Effector memory CD8-positive, alpha-beta T cell (primary cell): ENCODE data around the gene IL36RN.
"Not testable (repeated sequence)": the region's sequence is repeated elsewhere in the genome, so short reads cannot be mapped to it uniquely, and the experiment has no call there.

Experiments used
- ATAC-seq: fragments of 150-1000 bp; cut with Tn5 transposase; replicated peaks from 2 replicates; pipeline ENCODE4 v1.10.0; 2021; ENCODE audit warnings: mild to moderate bottlenecking, moderate library complexity
- DNase-seq, 3 experiments: peaks; one replicate each; pipeline ENCODE4 v3.0.0; 2021
- H3K27ac Mint-ChIP-seq, 2 donors: one replicate each; pipeline ENCODE4 v1.8.0; 2022; ENCODE audit warnings: mild to moderate bottlenecking in 2 of 2, mixed read lengths in 2 of 2, moderate library complexity in 2 of 2
- H3K27me3 Mint-ChIP-seq, 2 donors: one replicate each; pipeline ENCODE4 v1.8.0; 2022; ENCODE audit warnings: mixed read lengths in 2 of 2
- H3K36me3 Mint-ChIP-seq: one replicate; pipeline ENCODE4 v1.8.0; 2022; ENCODE audit warnings: mild to moderate bottlenecking, moderate library complexity, mixed read lengths; ENCODE audit not compliant: insufficient read depth
- H3K4me1 Mint-ChIP-seq, 2 donors: one replicate each; pipeline ENCODE4 v1.8.0; 2022; ENCODE audit warnings: low read depth in 2 of 2, mixed read lengths in 2 of 2
- H3K4me3 Mint-ChIP-seq, 2 donors: one replicate each; pipeline ENCODE4 v1.8.0; 2022; ENCODE audit warnings: mild to moderate bottlenecking in 2 of 2, mixed read lengths in 2 of 2, moderate library complexity in 2 of 2
- H3K9me3 Mint-ChIP-seq, 2 donors: one replicate each; pipeline ENCODE4 v1.8.0; 2022; ENCODE audit warnings: mixed read lengths in 2 of 2

The IL36RN gene

DNA sequence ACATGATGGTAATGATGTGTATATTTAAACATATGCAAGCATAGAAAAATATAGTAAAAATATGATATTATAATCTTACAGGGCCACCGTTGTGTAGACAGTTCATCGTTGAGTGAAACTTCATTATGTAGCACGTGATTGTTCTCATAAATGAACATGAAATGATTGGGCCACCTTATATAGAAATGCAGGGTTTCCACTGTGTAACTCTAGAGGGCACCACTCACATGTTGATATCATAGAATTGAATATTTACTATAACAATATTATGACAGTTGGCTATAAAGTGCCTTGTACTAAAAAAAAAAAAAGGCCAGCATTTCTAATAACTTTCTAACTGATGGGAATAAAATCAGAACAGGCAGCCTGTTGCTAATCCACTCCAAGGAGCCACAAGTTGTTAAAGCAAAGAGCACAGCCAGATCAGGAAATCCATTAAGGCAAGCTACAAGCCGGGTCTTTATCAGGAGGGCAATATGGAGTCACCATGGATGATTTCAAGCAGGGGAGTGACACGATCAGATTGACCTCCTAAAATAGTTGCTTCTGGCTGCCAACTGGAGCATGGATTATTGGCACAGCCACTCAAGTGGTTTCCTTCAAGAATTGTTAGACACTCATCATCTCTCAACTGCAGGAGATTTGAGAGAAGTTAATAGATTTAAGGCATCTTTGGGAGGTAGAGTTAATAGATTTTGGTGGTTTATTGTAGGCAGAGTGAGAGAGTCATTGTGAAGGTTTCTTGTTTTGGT, 25.4 kb downstream of the IL36RN start:
- Mint-ChIP-seq H3K36me3 (no peaks in the 10 kb centered on the region), H3K4me1 (no peaks in the 10 kb centered on the region), H3K27ac (no peak overlapping the region), H3K4me3 (no peak overlapping the region), H3K9me3 (no peaks in the 10 kb centered on the region), H3K27me3 (peaks cover 19 to 30% of the 10 kb centered on the region in 2 donors)
- peak; percentile 39 for ATAC-seq
- no peak for DNase-seq

- ATAC-seq = no peak
- Mint-ChIP-seq H3K4me1 (no peaks in the 10 kb centered on the region), H3K27ac (no peak overlapping the region), H3K4me3 (no peak overlapping the region), H3K36me3 (no peaks in the 10 kb centered on the region), H3K9me3 (no peaks in the 10 kb centered on the region), H3K27me3 (peaks cover 19% of the 10 kb centered on the region in 2 donors)
- DNase-seq = no peak
These were observed 26.5 kb downstream of the IL36RN start for GRCh38 chr2:113085542-113085941.

- no peak overlapping the region for H3K27ac Mint-ChIP-seq
- DNase-seq (no peak), ATAC-seq (no peak)
- H3K4me1 Mint-ChIP-seq = no peaks in the 10 kb centered on the region
- no peak overlapping the region for H3K4me3 Mint-ChIP-seq
- H3K27me3 Mint-ChIP-seq = peaks cover 6 to 13% of the 10 kb centered on the region in 2 donors
- H3K9me3 Mint-ChIP-seq = no peaks in the 10 kb centered on the region
- no peaks in the 10 kb centered on the region for H3K36me3 Mint-ChIP-seq
These were observed 29.4 kb downstream of the IL36RN start for GRCh38 chr2:113088213-113088992.

DNA sequence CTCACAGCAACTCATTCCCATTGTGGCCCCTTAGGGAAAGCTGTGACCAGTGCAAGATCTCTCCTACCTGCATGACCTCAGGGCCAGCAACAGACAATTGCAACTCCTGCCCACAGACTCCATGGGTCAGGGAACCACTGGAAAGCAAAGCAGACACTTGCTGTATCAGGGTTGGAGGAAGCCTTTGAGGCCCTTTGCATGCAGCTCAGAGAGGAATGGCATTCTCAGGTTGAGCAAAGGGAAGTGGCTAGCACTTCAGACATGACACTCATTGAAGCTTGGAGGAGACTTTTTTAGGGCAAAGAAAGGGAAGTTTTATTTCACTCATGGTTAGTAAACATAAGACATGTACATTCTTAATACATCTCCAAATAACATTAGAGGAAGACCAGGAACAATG, 30.9 kb downstream of the IL36RN start:
- Mint-ChIP-seq H3K4me3 (no peak overlapping the region), H3K27ac (no peak overlapping the region), H3K9me3 (no peaks in the 10 kb centered on the region), H3K4me1 (no peaks in the 10 kb centered on the region), H3K36me3 (no peaks in the 10 kb centered on the region), H3K27me3 (peaks cover 8 to 10% of the 10 kb centered on the region in 2 donors)
- ATAC-seq (no peak), DNase-seq (no peak)

DNA sequence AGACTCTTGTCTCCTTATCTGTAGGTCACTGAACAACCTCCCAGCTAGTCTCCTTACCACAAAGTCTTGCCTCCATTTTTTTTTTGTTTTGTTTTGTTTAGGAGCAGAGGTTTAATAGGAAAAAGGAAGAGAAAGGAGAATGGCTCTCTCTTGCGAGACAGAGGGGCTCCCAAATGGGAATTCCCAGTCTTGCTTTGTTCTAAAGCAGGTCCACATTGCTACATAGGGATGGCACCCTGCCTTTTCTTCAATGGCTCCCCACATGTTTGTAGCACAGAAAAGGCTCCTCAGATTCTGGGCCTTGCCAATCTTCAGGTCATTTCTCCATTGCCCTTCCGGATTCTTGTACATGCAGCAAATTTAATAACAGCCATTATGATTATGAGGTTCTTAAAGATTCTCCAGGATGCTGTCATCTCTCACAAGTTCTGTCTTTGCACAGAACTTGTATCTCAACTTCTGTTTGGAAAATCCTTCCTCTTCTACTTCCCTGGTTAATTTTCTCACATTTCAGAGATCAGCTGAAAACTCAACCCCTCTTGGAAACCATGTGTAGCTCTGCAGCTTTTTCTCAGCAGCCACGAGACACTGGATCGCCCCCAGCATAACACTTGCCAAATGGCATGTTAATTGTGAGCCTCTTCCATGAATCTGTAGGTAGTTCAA, 32.4 kb downstream of the IL36RN start:
- ATAC-seq (no peak), DNase-seq (no peak)
- no peak overlapping the region for H3K4me3 Mint-ChIP-seq
- no peaks in the 10 kb centered on the region for H3K36me3 Mint-ChIP-seq
- no peaks in the 10 kb centered on the region for H3K9me3 Mint-ChIP-seq
- no peaks in the 10 kb centered on the region for H3K4me1 Mint-ChIP-seq
- H3K27me3 Mint-ChIP-seq = peaks cover 7 to 9% of the 10 kb centered on the region in 2 donors
- no peak overlapping the region for H3K27ac Mint-ChIP-seq

DNA sequence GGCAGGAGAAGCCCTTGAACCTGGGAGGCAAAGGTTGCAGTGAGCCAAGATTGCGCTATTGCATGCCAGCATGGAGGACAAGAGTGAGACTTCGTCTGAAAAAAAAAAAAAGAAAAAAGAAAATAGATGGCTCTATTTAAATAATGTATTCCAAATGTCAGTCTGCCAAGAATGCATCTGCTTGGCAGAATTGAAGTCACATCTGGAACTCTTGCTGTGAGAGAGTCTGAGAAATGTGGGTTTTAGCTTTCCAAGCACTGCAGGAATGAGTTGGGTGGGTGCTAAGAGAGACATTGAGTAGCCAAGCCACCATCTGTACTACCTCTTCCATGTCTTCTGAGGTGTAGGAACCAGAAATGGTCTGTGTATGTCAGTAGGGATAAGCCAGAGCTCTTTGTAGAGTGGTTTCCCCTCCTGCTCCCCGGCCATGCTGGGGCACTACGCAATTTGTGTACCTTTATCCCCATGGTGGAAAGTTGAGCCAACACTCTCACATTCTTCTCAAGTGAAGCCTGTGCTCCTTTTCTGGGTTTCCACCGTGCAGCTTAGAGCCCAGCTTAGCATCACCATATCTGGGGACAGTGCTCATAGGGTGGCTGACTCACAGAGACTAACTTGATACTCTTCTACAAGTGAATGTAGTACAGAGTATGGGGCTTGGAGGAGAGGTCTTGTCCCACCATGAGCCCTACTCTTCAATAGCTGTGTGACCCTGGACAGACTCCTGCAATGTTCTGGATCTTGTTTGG, 34.0 kb downstream of the IL36RN start:
- DNase-seq (no peak), ATAC-seq (no peak)
- Mint-ChIP-seq H3K36me3 (no peaks in the 10 kb centered on the region), H3K4me3 (no peak overlapping the region), H3K9me3 (peaks cover 0 to 2% of the 10 kb centered on the region in 2 donors), H3K27ac (no peak overlapping the region), H3K27me3 (peaks cover 7 to 9% of the 10 kb centered on the region in 2 donors), H3K4me1 (peaks cover 4 to 6% of the 10 kb centered on the region in 2 donors)

DNA sequence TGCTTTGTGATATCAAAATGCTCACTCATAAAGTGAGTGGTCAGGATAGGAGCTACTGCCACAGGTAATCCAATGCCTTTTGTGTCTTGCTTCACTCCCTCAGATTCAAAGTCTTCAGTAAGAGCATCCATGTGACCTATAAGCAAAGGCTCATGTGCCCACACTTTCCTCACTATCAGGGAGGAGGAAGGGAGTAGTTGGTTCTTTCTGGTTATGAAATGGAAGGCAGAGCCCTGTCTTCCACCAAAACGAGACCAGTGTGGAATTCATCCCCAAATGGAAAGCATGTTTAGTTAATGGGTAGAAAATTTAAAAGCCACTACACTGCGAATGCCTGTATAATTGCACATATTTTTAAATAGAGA, 34.6 kb downstream of the IL36RN start:
- DNase-seq (no peak), ATAC-seq (no peak)
- H3K4me3 Mint-ChIP-seq = no peak overlapping the region
- H3K36me3 Mint-ChIP-seq = no peaks in the 10 kb centered on the region
- H3K9me3 Mint-ChIP-seq = peaks cover 0 to 2% of the 10 kb centered on the region in 2 donors
- H3K27ac Mint-ChIP-seq = no peak overlapping the region
- H3K27me3 Mint-ChIP-seq = peaks cover 7 to 9% of the 10 kb centered on the region in 2 donors
- peaks cover 9% of the 10 kb centered on the region in 2 donors for H3K4me1 Mint-ChIP-seq

- not testable (repeated sequence) for DNase-seq, H3K4me1 Mint-ChIP-seq, H3K4me3 Mint-ChIP-seq, ATAC-seq, H3K36me3 Mint-ChIP-seq, H3K27ac Mint-ChIP-seq, H3K9me3 Mint-ChIP-seq
- peaks cover 9 to 11% of the 10 kb centered on the region in 2 donors for H3K27me3 Mint-ChIP-seq
These were observed 37.3 kb downstream of the IL36RN start for GRCh38 chr2:113096306-113096705.

DNA sequence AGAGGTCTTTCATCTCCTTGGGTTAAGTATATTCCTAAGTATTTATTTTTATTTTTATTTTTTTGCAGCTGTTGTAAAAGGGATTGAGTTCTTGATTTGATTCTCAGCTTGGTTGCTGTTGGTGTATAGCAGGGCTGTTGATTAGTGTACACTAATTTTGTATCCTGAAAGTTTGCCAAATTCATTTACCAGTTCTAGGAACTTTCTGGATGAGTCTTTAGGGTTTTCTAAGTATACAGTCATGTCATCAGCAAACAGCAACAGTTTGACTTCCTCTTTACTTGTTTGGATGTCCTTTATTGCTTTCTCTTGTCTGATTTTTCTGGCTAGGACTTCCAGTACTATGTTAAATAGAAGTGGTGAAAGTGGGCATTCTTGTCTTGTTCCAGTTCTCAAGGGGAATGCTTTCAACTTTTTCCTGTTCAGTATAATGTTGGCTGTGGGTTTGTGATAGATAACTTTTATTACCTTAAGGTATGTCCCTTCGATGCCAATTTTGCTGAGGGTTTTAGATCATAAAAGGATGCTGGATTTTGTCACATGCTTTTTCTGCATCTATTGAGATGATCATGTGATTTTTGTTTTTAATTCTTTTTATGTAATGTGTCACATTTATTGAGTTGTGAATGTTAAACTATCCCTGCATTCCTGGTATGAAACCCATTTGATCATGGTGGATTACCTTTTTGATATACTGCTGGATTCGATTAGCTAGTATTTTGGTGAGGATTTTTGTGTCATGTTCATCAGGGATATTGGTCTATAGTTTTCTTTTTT, 38.0 kb downstream of the IL36RN start:
- Mint-ChIP-seq H3K27ac (peak overlapping the region in 1 of 2 donors; percentile 44), H3K27me3 (peaks cover 10 to 11% of the 10 kb centered on the region in 2 donors)
- not testable (repeated sequence) for H3K9me3 Mint-ChIP-seq, DNase-seq, ATAC-seq, H3K4me1 Mint-ChIP-seq, H3K36me3 Mint-ChIP-seq, H3K4me3 Mint-ChIP-seq

DNA sequence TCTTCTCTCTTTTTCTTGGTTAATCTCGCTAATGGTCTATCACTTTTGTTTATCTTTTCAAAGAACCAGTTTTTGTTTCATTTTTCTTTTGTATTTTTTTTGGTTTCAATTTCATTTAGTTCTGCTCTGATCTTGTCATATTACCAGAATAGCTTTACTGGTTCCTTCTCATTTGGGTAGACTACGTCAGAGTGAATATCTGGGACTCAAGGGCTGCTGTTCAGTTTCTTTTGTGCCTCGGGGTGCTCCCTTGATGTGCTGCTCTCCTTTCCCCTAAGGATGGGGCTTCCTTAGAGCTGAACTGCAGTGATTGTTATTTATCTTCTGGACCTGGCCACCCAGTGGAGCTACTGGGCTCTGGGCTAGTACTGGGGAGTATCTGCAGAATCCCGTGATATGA, 39.0 kb downstream of the IL36RN start:
- no peaks in the 10 kb centered on the region for H3K36me3 Mint-ChIP-seq
- H3K27ac Mint-ChIP-seq = peak overlapping the region; percentile 44 to 60
- peaks cover 20% of the 10 kb centered on the region in 2 donors for H3K27me3 Mint-ChIP-seq
- peaks cover 9% of the 10 kb centered on the region in 2 donors for H3K4me1 Mint-ChIP-seq
- peaks cover 0 to 6% of the 10 kb centered on the region in 2 donors for H3K9me3 Mint-ChIP-seq
- peak overlapping the region; percentile 48 to 72 for H3K4me3 Mint-ChIP-seq
- peak; percentile 46 for ATAC-seq
- no peak for DNase-seq

DNA sequence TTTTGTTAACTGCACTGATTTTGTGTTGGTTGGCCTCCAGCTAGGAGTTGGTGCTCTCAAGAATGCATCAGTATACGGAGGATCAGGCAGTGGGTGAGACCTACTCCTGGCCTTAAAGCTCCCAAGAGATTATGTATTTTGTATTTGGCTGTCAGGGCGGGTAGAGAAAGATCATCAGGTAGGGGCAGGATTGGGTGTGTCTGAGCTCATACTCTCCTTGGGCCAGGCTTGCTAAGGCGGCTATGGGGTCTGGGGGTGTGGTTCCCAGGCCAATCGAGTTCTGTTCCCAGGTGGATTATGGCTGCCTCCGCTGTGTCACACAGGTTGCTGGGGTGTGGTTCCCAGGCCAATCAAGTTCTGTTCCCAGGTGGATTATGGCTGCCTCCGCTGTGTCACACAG, 39.5 kb downstream of the IL36RN start:
- Mint-ChIP-seq H3K4me3 (peak overlapping the region; percentile 48 to 72), H3K27ac (peak overlapping the region; percentile 44 to 60), H3K9me3 (peaks cover 0 to 6% of the 10 kb centered on the region in 2 donors), H3K36me3 (no peaks in the 10 kb centered on the region), H3K27me3 (peaks cover 20% of the 10 kb centered on the region in 2 donors), H3K4me1 (peaks cover 9% of the 10 kb centered on the region in 2 donors)
- ATAC-seq (no peak), DNase-seq (no peak)

- Mint-ChIP-seq H3K4me3 (no peak overlapping the region), H3K4me1 (peaks cover 9% of the 10 kb centered on the region in 2 donors), H3K27me3 (peaks cover 17 to 20% of the 10 kb centered on the region in 2 donors), H3K9me3 (peaks cover 0 to 6% of the 10 kb centered on the region in 2 donors), H3K36me3 (no peaks in the 10 kb centered on the region), H3K27ac (no peak overlapping the region)
- no peak for ATAC-seq
- no peak for DNase-seq
These were observed 43.1 kb downstream of the IL36RN start for GRCh38 chr2:113102133-113102532.
